K562 (cell line): Measurements from ENCODE around the gene FAM136A. TPM values are rescaled to one million over a fixed set of nuclear protein-coding genes. Genes with fewer than 3 reads are reported as not detected.

Experiments
- ADNP ChIP-seq: fragments of 200-800 bp; sonication (Bioruptor generic); IDR thresholded peaks from 2 replicates; pipeline ENCODE4 v1.6.1; 2016; ENCODE audit warnings: missing genetic modification characterization, missing compliant biosample characterization
- BDP1 ChIP-seq: IDR thresholded peaks from 3 replicates; pipeline ENCODE4 v1.6.1; 2011; ENCODE audit not compliant: insufficient read length, insufficient read depth
- BRF1 ChIP-seq: IDR thresholded peaks from 3 replicates; pipeline ENCODE4 v1.6.1; 2011; ENCODE audit warnings: borderline replicate concordance, mild to moderate bottlenecking; ENCODE audit not compliant: insufficient read length; ENCODE audit errors: extremely low read depth
- CBFA2T2 ChIP-seq: fragments of 450-650 bp; conservative IDR thresholded peaks from 2 replicates; pipeline ENCODE4 v1.6.1; 2017; ENCODE audit warnings: mild to moderate bottlenecking
- CCAR2 ChIP-seq: fragments of 200-400 bp; formaldehyde crosslinking; IDR thresholded peaks from 2 replicates; pipeline ENCODE4 v1.6.1; 2017; ENCODE audit warnings: mild to moderate bottlenecking, low read depth, low read length
- HDAC8 ChIP-seq: fragments of 450-650 bp; IDR thresholded peaks from 2 replicates; pipeline ENCODE4 v1.6.1; 2016; ENCODE audit warnings: mild to moderate bottlenecking, missing genetic modification characterization, moderate library complexity, missing compliant biosample characterization
- IFI16 ChIP-seq: fragments of 250-450 bp; sonication (Bioruptor Pico); IDR thresholded peaks from 2 replicates; pipeline ENCODE4 v2.1.2; 2022; ENCODE audit warnings: mild to moderate bottlenecking, inconsistent platforms
- KAT2B ChIP-seq: IDR thresholded peaks from one replicate; pipeline ENCODE4 v1.6.1; 2012; ENCODE audit warnings: low read depth, mild to moderate bottlenecking, control low read depth, inconsistent platforms, low read length, moderate library complexity
- KDM5B ChIP-seq: fragments of 200-600 bp; sonication (generic); IDR thresholded peaks from 2 replicates; pipeline ENCODE4 v1.6.1; 2012; ENCODE audit warnings: low read depth, mild to moderate bottlenecking, moderate library complexity, low read length, control low read depth, inconsistent platforms; ENCODE audit not compliant: insufficient replicate concordance
- MAFF ChIP-seq: IDR thresholded peaks from 2 replicates; pipeline ENCODE4 v1.6.1; 2012; ENCODE audit warnings: low read length, improper control_type of control experiment
- MTA1 ChIP-seq: fragments of 450-650 bp; IDR thresholded peaks from 2 replicates; pipeline ENCODE4 v1.6.1; 2017; ENCODE audit warnings: borderline replicate concordance
- NCOA4 ChIP-seq: fragments of 450-650 bp; IDR thresholded peaks from 2 replicates; pipeline ENCODE4 v1.6.1; 2018; ENCODE audit warnings: mild to moderate bottlenecking; ENCODE audit not compliant: partially characterized antibody
- PHB2 ChIP-seq: fragments of 450-650 bp; IDR thresholded peaks from 2 replicates; pipeline ENCODE4 v1.6.1; 2017; ENCODE audit warnings: low read depth
- POLR2AphosphoS2 ChIP-seq: IDR thresholded peaks from 2 replicates; pipeline ENCODE4 v1.6.1; 2012; ENCODE audit warnings: low read length, improper control_type of control experiment
- RBM15 ChIP-seq: fragments of 200-400 bp; formaldehyde crosslinking; IDR thresholded peaks from 2 replicates; pipeline ENCODE4 v1.6.1; 2018; ENCODE audit warnings: mild to moderate bottlenecking, low read length, moderate library complexity; ENCODE audit not compliant: insufficient read depth
- RBM22 ChIP-seq: fragments of 200-400 bp; formaldehyde crosslinking; IDR thresholded peaks from 2 replicates; pipeline ENCODE4 v1.6.1; 2018; ENCODE audit warnings: low read length, low read depth; ENCODE audit not compliant: poor library complexity, severe bottlenecking
- RBM39 ChIP-seq: fragments of 200-400 bp; formaldehyde crosslinking; optimal IDR thresholded peaks from 2 replicates; pipeline ENCODE3; 2018; ENCODE audit warnings: low read depth, low read length
- RFX5 ChIP-seq: IDR thresholded peaks from 2 replicates; pipeline ENCODE4 v1.6.1; 2011; ENCODE audit warnings: low read depth, mild to moderate bottlenecking, improper control_type of control experiment, low read length
- RUNX1 ChIP-seq: sonication (generic); IDR thresholded peaks from 2 replicates; pipeline ENCODE4 v1.6.1; 2016; ENCODE audit warnings: antibody characterized with exemption, low read depth
- SETDB1 ChIP-seq: IDR thresholded peaks from one replicate; pipeline ENCODE4 v1.6.1; 2012; ENCODE audit warnings: low read length, control low read depth, inconsistent platforms
- TAF1 ChIP-seq: IDR thresholded peaks from 2 replicates; pipeline ENCODE4 v1.6.1; 2011; ENCODE audit warnings: mild to moderate bottlenecking, low read length, moderate library complexity; ENCODE audit not compliant: insufficient read depth, control insufficient read depth, severe bottlenecking; ENCODE audit errors: extremely low read depth
- TCF15 ChIP-seq: fragments of 250-450 bp; sonication (Bioruptor Pico); IDR thresholded peaks from 2 replicates; pipeline ENCODE4 v1.8.0; 2022; ENCODE audit warnings: moderate library complexity, mild to moderate bottlenecking, inconsistent platforms
- TEAD1 ChIP-seq, 2 experiments: fragments of 450-650 bp in 1 of 2; sonication (generic) in 1 of 2; formaldehyde crosslinking; IDR thresholded peaks; 2 replicates each; pipeline versions ENCODE4 v1.4.0 to v1.8.0; 2020 to 2022; ENCODE audit warnings: mild to moderate bottlenecking in 2 of 2, missing genetic modification reagents in 1 of 2
- ZBTB33 ChIP-seq: sonication (generic); formaldehyde crosslinking; IDR thresholded peaks from 2 replicates; pipeline ENCODE4 v1.8.1; 2023; ENCODE audit warnings: mild to moderate bottlenecking, missing genetic modification reagents
- ZC3H8 ChIP-seq: fragments of 450-650 bp; IDR thresholded peaks from 2 replicates; pipeline ENCODE4 v1.6.1; 2017
- ZNF23 ChIP-seq: fragments of 250-450 bp; sonication (Bioruptor Pico); IDR thresholded peaks from 2 replicates; pipeline ENCODE4 v1.4.0; 2020; ENCODE audit warnings: mild to moderate bottlenecking
- ZNF232 ChIP-seq: sonication (generic); formaldehyde crosslinking; IDR thresholded peaks from 2 replicates; pipeline ENCODE4 v1.8.0; 2022; ENCODE audit warnings: mild to moderate bottlenecking, missing genetic modification reagents
- ZNF507 ChIP-seq: conservative IDR thresholded peaks from 2 replicates; pipeline ENCODE4 v1.6.1; 2017; ENCODE audit warnings: missing genetic modification characterization, missing compliant biosample characterization
- ZNF561 ChIP-seq: fragments of 450-650 bp; formaldehyde crosslinking; conservative IDR thresholded peaks from 2 replicates; pipeline ENCODE4 v1.4.0; 2020; ENCODE audit warnings: mild to moderate bottlenecking, moderate library complexity
- ZNF707 ChIP-seq: fragments of 250-450 bp; sonication (Bioruptor Pico); conservative IDR thresholded peaks from 2 replicates; pipeline ENCODE4 v1.8.0; 2022; ENCODE audit warnings: inconsistent platforms, mild to moderate bottlenecking, moderate library complexity
- polyA plus RNA-seq, 8 experiments: library from polyadenylated mRNA; depleted of rRNA in 4 of 8; stranded (reverse) in 5 of 8; unstranded in 3 of 8; fragments of >200 nt; fragmentation: Nextera tagmentation in 2 of 8; fragmentation: Illumina TruSeq in 1 of 8; extraction: Ambion mirVana in 2 of 8; extraction: Trizol in 1 of 8; gene quantifications; 2 replicates each; pipeline versions ENCODE4 v1.2.1 to v1.2.3, GENCODE V29; 2011 to 2014; ENCODE audit warnings: inconsistent platforms in 1 of 8, missing spikeins in 1 of 8
- total RNA-seq, 7 experiments: library from RNA; depleted of rRNA in 6 of 7; stranded (reverse); fragments of >200 nt in 6 of 7; fragmentation: Illumina TruSeq in 2 of 7; extraction: Trizol in 2 of 7; gene quantifications; 2 replicates each; pipeline versions ENCODE4 v1.2.1 to v1.2.3, GENCODE V29; 2011 to 2021; ENCODE audit warnings: low replicate concordance in 1 of 7

FAM136A gene
- total and polyA plus RNA-seq, 9 of the 15 experiments (the other 6 are each of a cell fraction or from before 2014, with no cell fraction given): 89.0 to 151 (median 104) TPM

GRCh38 chr2:70301344-70302194 lies at the start of gene FAM136A (continued):
- TF ChIP-seq ZBTB33 (CRISPR knock-in tag): no peak
- TF ChIP-seq KAT2B: no peak
- TF ChIP-seq TAF1: peak; percentile 82
- TF ChIP-seq ADNP (tag): no peak
- TF ChIP-seq ZNF23 (CRISPR knock-in tag): no peak
- TF ChIP-seq POLR2AphosphoS2: no peak
- peak; percentile 53; the same call in 1 of the 2 replicates for TF ChIP-seq ZNF232 (CRISPR knock-in tag)
- no peak for TF ChIP-seq ZC3H8
- peak; percentile 50 for TF ChIP-seq RBM22
- TF ChIP-seq RBM39: peak; percentile 36
- TF ChIP-seq BDP1: no peak
- no peak for TF ChIP-seq PHB2
- peak in 1 of 2 experiments; percentile 47; a peak in 2 of 4 replicates for TF ChIP-seq TEAD1 (CRISPR knock-in tag; IDR thresholded peaks at IDR 0.05)
- no peak for TF ChIP-seq NCOA4
- TF ChIP-seq ZNF561 (CRISPR knock-in tag): no peak
- no peak for TF ChIP-seq CCAR2
- no peak for TF ChIP-seq MTA1
- TF ChIP-seq IFI16 (CRISPR knock-in tag): no peak
- no peak for TF ChIP-seq RFX5
- TF ChIP-seq RUNX1: no peak
- TF ChIP-seq SETDB1: no peak
- TF ChIP-seq TCF15: no peak
- no peak for TF ChIP-seq ZNF707 (CRISPR knock-in tag)
- TF ChIP-seq KDM5B: peak; percentile 89
- TF ChIP-seq BRF1: no peak
- TF ChIP-seq ZNF507 (tag): no peak
- no peak for TF ChIP-seq CBFA2T2
- TF ChIP-seq MAFF: no peak
- TF ChIP-seq RBM15: no peak
- TF ChIP-seq HDAC8 (tag): no peak
